G401 (cell line): ENCODE data around the gene CXCL14. TPM values are rescaled to one million over a fixed set of nuclear protein-coding genes. Genes with fewer than 3 reads are reported as not detected.
"Not testable (repeated sequence)": the region's sequence is repeated elsewhere in the genome, so short reads cannot be mapped to it uniquely, and the experiment has no call there.

Experiments
- DNase-seq: peaks from one replicate; pipeline ENCODE4 v3.0.0-alpha.2; 2015; ENCODE audit warnings: low spot score
- in situ Hi-C: cut with HindIII; loops from 2 replicates; pipeline ENCODE4 v1.10.0; 2016; ENCODE audit warnings: low sequenced_read_pairs, mixed read lengths
- total RNA-seq: library from RNA; depleted of rRNA; stranded (reverse); fragments of >200 nt; shearing (Covaris generic); gene quantifications from 2 replicates; pipeline ENCODE4 v1.2.3, GENCODE V29; 2014; rRNA removed

Gene CXCL14
- total RNA-seq, 1 experiment from 2014 or later, result not detected

- in situ Hi-C loops, result no loop called here
- no peak for DNase-seq
These were observed 44.0 kb downstream of the CXCL14 start for GRCh38 chr5:135534609-135535419.

GRCh38 chr5:135533794-135534193 lies 45.0 kb downstream of the CXCL14 start:
- in situ Hi-C loops, result no loop called here
- no peak for DNase-seq

GRCh38 chr5:135533334-135533733 lies 45.5 kb downstream of the CXCL14 start:
- in situ Hi-C loops, result no loop called here
- no peak for DNase-seq

- in situ Hi-C loops, DNase-seq: not testable (repeated sequence)
These were observed 49.2 kb downstream of the CXCL14 start for GRCh38 chr5:135529576-135529975.

- in situ Hi-C loops, result no loop called here
- DNase-seq, result no peak
These were observed 51.9 kb downstream of the CXCL14 start for GRCh38 chr5:135526924-135527323.

GRCh38 chr5:135521964-135522363 lies 56.8 kb downstream of the CXCL14 start:
- in situ Hi-C loops, result no loop called here
- DNase-seq, result no peak

Other genes starting within 250 kb of the CXCL14 start
- 912 and 1,162 TPM in 2 replicates for gene MACROH2A1, start 179.8 kb downstream of the CXCL14 start, total RNA-seq
- gene DCANP1, start 131.6 kb downstream of the CXCL14 start, total RNA-seq, result 0.18 and 0.24 TPM in 2 replicates
- gene TIFAB, start 126.6 kb downstream of the CXCL14 start, total RNA-seq, result 0.31 and 0.43 TPM in 2 replicates
- not detected in 2 replicates for gene NEUROG1, start 43.0 kb downstream of the CXCL14 start, total RNA-seq